Nephron progenitor cell (in vitro differentiated cells): ENCODE data around the gene RPGRIP1L.

Experiments used
- DNase-seq: peaks from one replicate; pipeline ENCODE4 v3.0.0; 2021
- H3K27ac Mint-ChIP-seq: 2 replicates; pipeline ENCODE4 v1.8.0; 2021; ENCODE audit warnings: mild to moderate bottlenecking, moderate library complexity, mixed read lengths
- H3K27me3 Mint-ChIP-seq: 2 replicates; pipeline ENCODE4 v1.8.0; 2021; ENCODE audit warnings: mild to moderate bottlenecking, low read depth, mixed read lengths; ENCODE audit not compliant: poor library complexity
- H3K36me3 Mint-ChIP-seq: 2 replicates; pipeline ENCODE4 v1.8.0; 2021; ENCODE audit warnings: low read depth, mixed read lengths
- H3K4me1 Mint-ChIP-seq: 2 replicates; pipeline ENCODE4 v1.8.0; 2021; ENCODE audit warnings: mixed read lengths
- H3K4me3 Mint-ChIP-seq: 2 replicates; pipeline ENCODE4 v1.8.0; 2021; ENCODE audit warnings: mild to moderate bottlenecking, moderate library complexity, mixed read lengths
- H3K9me3 Mint-ChIP-seq: 2 replicates; pipeline ENCODE4 v1.8.0; 2021; ENCODE audit warnings: mild to moderate bottlenecking, moderate library complexity, mixed read lengths
- TF ChIP-seq, protein P1 (sequence below): fragments of 200-600 bp; sonication (generic); IDR thresholded peaks from 2 replicates; pipeline ENCODE4 v1.5.0; 2021; ENCODE audit warnings: antibody characterized with exemption

RPGRIP1L gene

DNA sequence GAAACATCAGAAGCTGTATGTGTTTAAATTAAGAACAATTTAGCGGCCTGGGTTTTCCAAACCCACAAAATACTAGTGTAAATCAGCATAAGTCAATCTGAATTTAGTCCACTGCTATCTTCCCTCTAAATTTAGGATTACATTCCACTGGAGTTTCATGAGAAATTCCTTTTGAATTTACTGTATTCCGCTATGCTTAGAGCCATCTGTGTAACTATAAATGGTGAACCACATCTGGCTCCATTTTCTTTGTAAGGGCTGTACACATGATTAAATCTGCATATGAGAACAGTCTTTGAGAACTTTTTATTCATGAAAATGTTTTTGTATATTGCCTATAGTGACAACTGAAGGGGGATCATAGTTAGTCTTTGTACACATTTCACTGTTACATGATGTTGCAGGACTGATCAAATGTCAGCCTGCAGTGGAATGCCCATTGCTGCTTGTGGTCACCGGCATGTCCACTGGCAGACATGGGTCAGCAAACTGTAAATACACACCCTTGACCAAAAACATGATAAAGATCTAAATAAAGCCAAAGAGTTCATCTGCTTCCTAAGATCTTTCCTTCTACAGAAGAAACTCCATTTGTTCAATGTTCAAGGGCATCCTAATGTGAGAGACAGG is 36.8 kb downstream of the RPGRIP1L start:
- Mint-ChIP-seq H3K36me3 (no peaks in the 10 kb centered on the region), H3K4me3 (no peak overlapping the region), H3K27ac (no peak overlapping the region), H3K9me3 (no peaks in the 10 kb centered on the region), H3K4me1 (no peaks in the 10 kb centered on the region), H3K27me3 (no peaks in the 10 kb centered on the region)
- no peak for DNase-seq
- TF ChIP-seq, protein P1, sequence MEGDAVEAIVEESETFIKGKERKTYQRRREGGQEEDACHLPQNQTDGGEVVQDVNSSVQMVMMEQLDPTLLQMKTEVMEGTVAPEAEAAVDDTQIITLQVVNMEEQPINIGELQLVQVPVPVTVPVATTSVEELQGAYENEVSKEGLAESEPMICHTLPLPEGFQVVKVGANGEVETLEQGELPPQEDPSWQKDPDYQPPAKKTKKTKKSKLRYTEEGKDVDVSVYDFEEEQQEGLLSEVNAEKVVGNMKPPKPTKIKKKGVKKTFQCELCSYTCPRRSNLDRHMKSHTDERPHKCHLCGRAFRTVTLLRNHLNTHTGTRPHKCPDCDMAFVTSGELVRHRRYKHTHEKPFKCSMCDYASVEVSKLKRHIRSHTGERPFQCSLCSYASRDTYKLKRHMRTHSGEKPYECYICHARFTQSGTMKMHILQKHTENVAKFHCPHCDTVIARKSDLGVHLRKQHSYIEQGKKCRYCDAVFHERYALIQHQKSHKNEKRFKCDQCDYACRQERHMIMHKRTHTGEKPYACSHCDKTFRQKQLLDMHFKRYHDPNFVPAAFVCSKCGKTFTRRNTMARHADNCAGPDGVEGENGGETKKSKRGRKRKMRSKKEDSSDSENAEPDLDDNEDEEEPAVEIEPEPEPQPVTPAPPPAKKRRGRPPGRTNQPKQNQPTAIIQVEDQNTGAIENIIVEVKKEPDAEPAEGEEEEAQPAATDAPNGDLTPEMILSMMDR: no peak

DNA sequence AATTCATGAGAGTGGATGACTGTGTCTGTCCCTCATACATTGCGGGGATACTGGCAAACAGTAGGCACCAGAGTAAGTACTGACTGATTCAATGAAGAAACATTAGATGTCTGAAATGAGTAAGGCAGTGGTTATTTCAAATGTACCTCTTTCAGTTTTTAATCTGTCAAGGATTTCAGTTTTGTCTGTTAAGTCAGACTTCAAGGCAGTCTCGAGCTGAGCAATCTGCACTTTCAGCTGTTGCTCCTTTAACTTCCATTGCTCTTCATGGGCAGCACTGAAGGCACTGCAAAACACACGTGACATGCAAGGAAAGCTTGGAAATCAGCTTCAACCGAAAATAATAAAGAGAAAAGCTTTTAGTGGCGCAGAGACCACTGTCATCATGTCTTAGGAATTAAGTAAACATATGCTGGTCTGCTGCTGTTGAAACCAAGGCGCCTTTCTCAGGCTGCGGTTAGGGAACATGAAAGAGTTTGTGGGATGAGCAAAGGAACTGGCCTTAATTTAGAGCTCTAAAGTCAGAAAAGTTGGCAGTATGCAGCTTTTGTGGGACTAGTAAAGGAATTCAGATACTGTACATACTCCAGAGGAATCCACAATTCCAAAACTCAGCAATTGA is 38.8 kb downstream of the RPGRIP1L start:
- no peaks in the 10 kb centered on the region for H3K4me1 Mint-ChIP-seq

DNA sequence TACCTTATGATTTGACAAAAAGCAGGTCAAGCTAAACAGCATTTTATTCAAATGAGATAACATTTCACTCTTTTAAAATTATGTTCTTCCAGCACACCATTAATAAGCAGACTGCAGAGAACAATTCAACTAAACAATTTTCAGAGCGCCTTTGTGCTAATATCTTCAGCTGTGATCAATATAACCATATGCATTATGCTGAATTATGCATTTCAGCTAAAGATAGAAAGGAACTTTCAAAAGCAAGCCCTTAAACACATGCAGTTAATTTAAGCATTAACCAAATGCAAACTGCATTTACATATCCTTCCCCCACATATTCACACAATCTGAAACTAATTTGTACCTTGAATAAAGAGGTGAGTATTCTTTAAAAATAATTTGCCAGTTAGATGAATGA is 41.6 kb downstream of the RPGRIP1L start:
- Mint-ChIP-seq H3K4me1 (no peaks in the 10 kb centered on the region), H3K36me3 (peaks cover 10% of the 10 kb centered on the region), H3K9me3 (no peaks in the 10 kb centered on the region), H3K27me3 (no peaks in the 10 kb centered on the region), H3K27ac (no peak overlapping the region), H3K4me3 (no peak overlapping the region)
- no peak for DNase-seq
- TF ChIP-seq, protein P1: no peak

More for the DNA sequence above, 38.8 kb downstream of the RPGRIP1L start:
- Mint-ChIP-seq H3K4me3 (no peak overlapping the region), H3K36me3 (no peaks in the 10 kb centered on the region), H3K27me3 (no peaks in the 10 kb centered on the region), H3K9me3 (no peaks in the 10 kb centered on the region), H3K27ac (peak overlapping the region; percentile 23)
- TF ChIP-seq, protein P1: no peak
- DNase-seq: no peak

DNA sequence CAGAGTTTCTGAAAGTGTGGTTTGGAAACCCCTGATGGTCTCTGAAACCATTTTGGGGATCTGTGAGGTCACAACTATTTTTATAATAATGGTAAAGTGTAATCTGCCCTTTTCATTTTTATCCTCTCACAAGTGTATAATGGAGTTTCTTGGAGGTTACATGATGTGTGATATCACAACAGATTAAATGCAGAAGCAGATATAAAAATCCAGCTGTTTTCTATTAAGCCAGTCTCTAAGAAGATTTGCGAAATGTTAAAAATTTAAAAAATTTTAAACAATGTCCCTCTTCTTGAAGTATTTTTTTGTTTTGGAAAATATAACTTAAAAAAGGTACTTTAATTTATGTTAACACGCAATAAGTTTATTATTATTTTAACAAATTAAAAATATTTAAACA is 48.7 kb downstream of the RPGRIP1L start:
- H3K27me3 Mint-ChIP-seq: no peaks in the 10 kb centered on the region
- peaks cover 46% of the 10 kb centered on the region for H3K36me3 Mint-ChIP-seq
- no peak overlapping the region for H3K27ac Mint-ChIP-seq

DNA sequence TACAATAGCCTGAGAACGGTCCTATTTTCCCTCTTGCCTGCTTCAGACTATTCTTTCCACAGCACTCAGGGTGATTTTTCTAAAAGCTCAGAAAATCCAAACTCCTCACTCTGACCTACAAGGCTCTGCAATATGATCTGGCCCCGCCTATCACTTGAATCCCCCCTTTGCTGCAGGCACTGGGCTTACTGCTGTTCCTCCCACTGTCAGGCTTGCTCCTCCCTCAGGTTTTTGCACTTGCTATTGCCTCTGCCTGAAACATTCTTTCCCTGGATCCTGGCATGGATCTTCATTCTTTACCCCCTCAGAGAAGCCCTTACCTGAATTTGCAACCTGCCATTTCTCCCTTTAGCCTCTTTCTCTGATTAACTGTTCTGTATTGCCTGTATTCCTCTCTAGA is 52.3 kb downstream of the RPGRIP1L start:
- TF ChIP-seq, protein P1: no peak
- H3K36me3 Mint-ChIP-seq: peaks cover 47% of the 10 kb centered on the region
- no peak overlapping the region for H3K27ac Mint-ChIP-seq
- no peaks in the 10 kb centered on the region for H3K9me3 Mint-ChIP-seq
- H3K4me1 Mint-ChIP-seq: peaks cover 10% of the 10 kb centered on the region
- no peak overlapping the region for H3K4me3 Mint-ChIP-seq
- H3K27me3 Mint-ChIP-seq: no peaks in the 10 kb centered on the region
- no peak for DNase-seq

More for the DNA sequence above, 48.7 kb downstream of the RPGRIP1L start:
- TF ChIP-seq, protein P1: no peak
- Mint-ChIP-seq H3K4me1 (peaks cover 10% of the 10 kb centered on the region), H3K9me3 (no peaks in the 10 kb centered on the region), H3K4me3 (no peak overlapping the region)
- no peak for DNase-seq

DNA sequence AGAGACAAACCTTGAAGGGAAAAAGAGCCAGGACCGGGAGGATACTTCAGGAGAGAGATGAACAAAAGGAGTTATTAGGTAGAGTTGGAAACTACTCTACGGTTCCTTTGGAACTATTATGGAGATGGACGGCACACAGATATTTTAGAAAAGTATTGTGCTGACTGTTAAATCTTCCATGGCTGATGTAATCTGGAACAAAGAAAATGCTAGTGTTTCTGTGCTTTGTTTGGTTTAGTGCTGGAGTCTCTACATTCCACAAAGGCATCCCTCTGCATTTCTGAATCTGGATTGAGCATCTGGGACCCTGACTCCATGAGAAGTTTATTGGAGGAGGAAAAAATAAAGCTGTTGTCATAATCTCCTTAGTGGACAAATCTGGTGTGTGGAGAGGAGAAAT is 57.2 kb downstream of the RPGRIP1L start:
- peaks cover 7% of the 10 kb centered on the region for H3K4me1 Mint-ChIP-seq
- H3K27ac Mint-ChIP-seq: no peak overlapping the region
- DNase-seq: no peak
- H3K9me3 Mint-ChIP-seq: peaks cover 22% of the 10 kb centered on the region
- TF ChIP-seq, protein P1: no peak
- H3K27me3 Mint-ChIP-seq: no peaks in the 10 kb centered on the region
- H3K36me3 Mint-ChIP-seq: peaks cover 61% of the 10 kb centered on the region
- no peak overlapping the region for H3K4me3 Mint-ChIP-seq
